ENCODE measurements around the gene TNF. TPM values are rescaled to one million over a fixed set of nuclear protein-coding genes. Genes with fewer than 3 reads are reported as not detected.

Gene TNF
- total RNA-seq, 1 donor from 2014 or later = 0.51 TPM

DNA sequence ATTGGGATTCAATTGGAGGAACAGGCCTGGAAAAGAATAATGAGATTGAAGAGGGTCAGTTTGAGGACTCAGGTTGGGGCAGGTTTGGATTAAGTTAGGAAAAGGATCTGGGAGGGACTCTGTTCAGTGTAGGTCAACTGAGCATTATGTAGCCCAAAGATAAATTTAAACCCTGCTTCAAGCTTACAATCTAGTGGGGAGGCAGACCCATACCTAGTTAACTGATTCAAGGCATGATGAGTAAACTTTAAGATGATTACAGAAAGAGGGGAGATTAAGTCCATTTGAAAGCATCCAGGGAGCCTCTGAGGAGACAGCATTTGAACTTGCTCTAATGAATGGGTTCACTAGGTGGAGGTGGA lies 14.7 kb upstream of the TNF start:
- intact Hi-C loops (cut with DNase I) = loop anchor here (2.0 kb wide), 1 partner anchor 20 kb away; no protein-coding TSS in a partner anchor
- no peak for ATAC-seq
- DNase-seq (ENCODE audit: missing footprints) = no peak

DNA sequence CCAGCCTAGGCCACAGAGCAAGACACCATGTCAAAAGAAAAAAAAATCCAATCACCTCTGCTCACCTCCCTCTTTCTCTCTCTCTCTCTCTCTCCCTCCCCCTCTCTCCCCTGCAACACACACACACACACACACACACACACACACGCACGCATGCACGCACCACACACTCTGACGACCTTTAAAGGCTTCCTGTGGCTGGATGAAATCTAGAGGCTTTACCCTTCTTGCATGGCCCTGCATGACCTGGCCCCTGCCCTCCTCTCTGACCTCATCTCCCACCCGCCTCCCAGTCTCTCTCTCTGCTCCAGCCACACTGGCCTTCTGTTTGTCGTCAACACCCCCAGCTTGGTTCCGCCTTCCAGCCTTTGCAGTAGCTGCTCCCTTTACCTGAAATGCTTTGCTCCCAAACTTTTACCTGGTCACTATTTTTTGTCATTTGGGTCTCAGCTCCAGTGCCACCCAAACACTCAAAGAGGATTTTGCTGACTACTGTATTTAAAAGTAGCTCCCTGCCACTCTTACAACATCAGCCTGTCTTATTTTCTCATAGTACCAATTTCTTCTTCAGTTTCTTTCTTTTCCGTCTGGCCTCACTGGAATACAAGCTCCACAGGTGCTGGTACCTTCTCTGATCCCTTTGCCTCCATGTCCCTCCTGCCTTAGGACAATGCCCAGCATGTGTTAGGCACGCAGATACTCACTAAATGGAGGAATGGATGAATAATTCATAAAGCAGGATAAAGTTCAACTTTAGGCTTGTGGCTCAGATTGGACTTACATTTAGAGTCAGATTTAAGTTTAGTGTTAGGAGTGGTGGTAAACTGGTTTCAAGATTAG lies 7.6 kb upstream of the TNF start:
- intact Hi-C loops (cut with DNase I) = no loop called here
- ATAC-seq = no peak
- DNase-seq (ENCODE audit: missing footprints) = no peak

DNA sequence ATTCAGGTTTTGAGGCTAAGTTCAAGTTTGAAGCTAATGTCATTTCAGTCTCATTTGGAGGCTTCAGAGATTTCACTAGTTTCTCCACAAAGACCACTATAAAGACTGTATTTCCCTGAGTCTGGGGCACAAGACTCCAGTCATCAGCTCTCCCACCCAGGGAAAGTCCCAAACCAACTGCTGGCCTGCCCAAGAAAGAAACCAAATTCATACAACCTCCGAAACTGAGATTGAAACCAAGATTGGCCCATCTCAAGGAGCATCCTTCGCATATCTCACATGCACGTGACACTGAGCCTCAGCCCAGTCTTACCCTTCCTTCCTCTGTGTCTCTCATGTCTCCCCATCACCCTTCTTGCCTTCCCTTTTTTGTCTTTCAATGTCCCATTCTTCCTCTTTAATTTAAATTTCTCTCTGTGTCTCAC lies 6.8 kb upstream of the TNF start:
- no peak for DNase-seq (ENCODE audit: missing footprints)
- intact Hi-C loops (cut with DNase I) = no loop called here
- ATAC-seq = no peak

DNA sequence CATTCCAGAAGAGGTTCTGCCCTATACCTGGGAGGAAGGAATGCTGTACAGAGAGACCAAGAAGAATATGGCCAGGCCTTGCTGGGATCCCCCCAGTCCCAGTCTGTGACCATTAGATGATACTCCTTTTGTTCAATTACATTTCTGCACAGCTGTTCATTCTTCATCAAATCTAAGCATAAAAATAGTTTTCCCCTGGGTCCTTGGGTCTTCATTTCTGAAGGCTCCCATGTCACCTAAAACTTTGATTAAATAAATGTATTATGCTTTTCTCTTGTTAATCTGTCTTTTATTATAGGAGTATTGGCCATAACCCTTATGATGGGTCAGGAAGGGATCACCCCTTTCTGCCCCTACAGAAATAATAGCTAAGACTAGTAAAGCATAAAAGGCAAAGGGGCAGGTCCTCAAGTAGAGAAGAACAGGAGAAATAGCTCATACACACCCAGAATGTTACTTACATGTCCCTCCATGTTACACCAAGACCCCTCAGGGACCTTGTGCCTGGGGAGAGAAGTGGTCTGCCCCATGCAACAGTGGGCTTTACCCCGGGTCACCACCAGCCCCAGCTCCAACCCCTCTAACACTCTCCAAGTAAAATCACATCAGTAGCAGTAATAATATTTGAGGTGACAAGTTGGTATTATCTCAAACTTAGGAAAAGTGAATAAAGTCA lies 5.4 kb upstream of the TNF start:
- intact Hi-C loops (cut with DNase I) = no loop called here
- no peak for ATAC-seq
- DNase-seq (ENCODE audit: missing footprints) = no peak

DNA sequence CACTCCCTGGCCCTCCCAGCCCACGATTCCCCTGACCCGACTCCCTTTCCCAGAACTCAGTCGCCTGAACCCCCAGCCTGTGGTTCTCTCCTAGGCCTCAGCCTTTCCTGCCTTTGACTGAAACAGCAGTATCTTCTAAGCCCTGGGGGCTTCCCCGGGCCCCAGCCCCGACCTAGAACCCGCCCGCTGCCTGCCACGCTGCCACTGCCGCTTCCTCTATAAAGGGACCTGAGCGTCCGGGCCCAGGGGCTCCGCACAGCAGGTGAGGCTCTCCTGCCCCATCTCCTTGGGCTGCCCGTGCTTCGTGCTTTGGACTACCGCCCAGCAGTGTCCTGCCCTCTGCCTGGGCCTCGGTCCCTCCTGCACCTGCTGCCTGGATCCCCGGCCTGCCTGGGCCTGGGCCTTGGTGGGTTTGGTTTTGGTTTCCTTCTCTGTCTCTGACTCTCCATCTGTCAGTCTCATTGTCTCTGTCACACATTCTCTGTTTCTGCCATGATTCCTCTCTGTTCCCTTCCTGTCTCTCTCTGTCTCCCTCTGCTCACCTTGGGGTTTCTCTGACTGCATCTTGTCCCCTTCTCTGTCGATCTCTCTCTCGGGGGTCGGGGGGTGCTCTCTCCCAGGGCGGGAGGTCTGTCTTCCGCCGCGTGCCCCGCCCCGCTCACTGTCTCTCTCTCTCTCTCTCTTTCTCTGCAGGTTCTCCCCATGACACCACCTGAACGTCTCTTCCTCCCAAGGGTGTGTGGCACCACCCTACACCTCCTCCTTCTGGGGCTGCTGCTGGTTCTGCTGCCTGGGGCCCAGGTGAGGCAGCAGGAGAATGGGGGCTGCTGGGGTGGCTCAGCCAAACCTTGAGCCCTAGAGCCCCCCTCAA lies 3.1 kb upstream of the TNF start, which contains the start of gene LTA:
Gene LTA, plus strand, starts transcription at position 249 of the 871 bp plus-strand sequence. Its CDS starts 454 bp downstream, at position 703.
- ATAC-seq (no peak), DNase-seq (ENCODE audit: missing footprints) (no peak)
- intact Hi-C loops (cut with DNase I) = no loop called here

DNA sequence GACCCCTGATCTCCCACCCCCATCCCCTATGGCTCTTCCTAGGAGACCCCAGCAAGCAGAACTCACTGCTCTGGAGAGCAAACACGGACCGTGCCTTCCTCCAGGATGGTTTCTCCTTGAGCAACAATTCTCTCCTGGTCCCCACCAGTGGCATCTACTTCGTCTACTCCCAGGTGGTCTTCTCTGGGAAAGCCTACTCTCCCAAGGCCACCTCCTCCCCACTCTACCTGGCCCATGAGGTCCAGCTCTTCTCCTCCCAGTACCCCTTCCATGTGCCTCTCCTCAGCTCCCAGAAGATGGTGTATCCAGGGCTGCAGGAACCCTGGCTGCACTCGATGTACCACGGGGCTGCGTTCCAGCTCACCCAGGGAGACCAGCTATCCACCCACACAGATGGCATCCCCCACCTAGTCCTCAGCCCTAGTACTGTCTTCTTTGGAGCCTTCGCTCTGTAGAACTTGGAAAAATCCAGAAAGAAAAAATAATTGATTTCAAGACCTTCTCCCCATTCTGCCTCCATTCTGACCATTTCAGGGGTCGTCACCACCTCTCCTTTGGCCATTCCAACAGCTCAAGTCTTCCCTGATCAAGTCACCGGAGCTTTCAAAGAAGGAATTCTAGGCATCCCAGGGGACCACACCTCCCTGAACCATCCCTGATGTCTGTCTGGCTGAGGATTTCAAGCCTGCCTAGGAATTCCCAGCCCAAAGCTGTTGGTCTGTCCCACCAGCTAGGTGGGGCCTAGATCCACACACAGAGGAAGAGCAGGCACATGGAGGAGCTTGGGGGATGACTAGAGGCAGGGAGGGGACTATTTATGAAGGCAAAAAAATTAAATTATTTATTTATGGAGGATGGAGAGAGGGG lies 1.9 kb upstream of the TNF start:
- ATAC-seq (no peak), DNase-seq (ENCODE audit: missing footprints) (no peak)
- intact Hi-C loops (cut with DNase I) = no loop called here

DNA sequence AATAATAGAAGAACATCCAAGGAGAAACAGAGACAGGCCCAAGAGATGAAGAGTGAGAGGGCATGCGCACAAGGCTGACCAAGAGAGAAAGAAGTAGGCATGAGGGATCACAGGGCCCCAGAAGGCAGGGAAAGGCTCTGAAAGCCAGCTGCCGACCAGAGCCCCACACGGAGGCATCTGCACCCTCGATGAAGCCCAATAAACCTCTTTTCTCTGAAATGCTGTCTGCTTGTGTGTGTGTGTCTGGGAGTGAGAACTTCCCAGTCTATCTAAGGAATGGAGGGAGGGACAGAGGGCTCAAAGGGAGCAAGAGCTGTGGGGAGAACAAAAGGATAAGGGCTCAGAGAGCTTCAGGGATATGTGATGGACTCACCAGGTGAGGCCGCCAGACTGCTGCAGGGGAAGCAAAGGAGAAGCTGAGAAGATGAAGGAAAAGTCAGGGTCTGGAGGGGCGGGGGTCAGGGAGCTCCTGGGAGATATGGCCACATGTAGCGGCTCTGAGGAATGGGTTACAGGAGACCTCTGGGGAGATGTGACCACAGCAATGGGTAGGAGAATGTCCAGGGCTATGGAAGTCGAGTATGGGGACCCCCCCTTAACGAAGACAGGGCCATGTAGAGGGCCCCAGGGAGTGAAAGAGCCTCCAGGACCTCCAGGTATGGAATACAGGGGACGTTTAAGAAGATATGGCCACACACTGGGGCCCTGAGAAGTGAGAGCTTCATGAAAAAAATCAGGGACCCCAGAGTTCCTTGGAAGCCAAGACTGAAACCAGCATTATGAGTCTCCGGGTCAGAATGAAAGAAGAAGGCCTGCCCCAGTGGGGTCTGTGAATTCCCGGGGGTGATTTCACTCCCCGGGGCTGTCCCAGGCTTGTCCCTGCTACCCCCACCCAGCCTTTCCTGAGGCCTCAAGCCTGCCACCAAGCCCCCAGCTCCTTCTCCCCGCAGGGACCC lies 981 bp upstream of the TNF start:
- intact Hi-C loops (cut with DNase I) = no loop called here
- ATAC-seq (no peak), DNase-seq (ENCODE audit: missing footprints) (no peak)

DNA sequence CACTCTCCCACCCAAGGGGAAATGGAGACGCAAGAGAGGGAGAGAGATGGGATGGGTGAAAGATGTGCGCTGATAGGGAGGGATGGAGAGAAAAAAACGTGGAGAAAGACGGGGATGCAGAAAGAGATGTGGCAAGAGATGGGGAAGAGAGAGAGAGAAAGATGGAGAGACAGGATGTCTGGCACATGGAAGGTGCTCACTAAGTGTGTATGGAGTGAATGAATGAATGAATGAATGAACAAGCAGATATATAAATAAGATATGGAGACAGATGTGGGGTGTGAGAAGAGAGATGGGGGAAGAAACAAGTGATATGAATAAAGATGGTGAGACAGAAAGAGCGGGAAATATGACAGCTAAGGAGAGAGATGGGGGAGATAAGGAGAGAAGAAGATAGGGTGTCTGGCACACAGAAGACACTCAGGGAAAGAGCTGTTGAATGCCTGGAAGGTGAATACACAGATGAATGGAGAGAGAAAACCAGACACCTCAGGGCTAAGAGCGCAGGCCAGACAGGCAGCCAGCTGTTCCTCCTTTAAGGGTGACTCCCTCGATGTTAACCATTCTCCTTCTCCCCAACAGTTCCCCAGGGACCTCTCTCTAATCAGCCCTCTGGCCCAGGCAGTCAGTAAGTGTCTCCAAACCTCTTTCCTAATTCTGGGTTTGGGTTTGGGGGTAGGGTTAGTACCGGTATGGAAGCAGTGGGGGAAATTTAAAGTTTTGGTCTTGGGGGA lies 754 bp downstream of the TNF start:
- no peak for ATAC-seq

DNA sequence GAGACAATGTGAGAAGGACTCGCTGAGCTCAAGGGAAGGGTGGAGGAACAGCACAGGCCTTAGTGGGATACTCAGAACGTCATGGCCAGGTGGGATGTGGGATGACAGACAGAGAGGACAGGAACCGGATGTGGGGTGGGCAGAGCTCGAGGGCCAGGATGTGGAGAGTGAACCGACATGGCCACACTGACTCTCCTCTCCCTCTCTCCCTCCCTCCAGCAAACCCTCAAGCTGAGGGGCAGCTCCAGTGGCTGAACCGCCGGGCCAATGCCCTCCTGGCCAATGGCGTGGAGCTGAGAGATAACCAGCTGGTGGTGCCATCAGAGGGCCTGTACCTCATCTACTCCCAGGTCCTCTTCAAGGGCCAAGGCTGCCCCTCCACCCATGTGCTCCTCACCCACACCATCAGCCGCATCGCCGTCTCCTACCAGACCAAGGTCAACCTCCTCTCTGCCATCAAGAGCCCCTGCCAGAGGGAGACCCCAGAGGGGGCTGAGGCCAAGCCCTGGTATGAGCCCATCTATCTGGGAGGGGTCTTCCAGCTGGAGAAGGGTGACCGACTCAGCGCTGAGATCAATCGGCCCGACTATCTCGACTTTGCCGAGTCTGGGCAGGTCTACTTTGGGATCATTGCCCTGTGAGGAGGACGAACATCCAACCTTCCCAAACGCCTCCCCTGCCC lies 1.7 kb downstream of the TNF start:
- intact Hi-C loops (cut with DNase I) = no loop called here
- DNase-seq (ENCODE audit: missing footprints) (no peak), ATAC-seq (no peak)

More for the DNA sequence above, 754 bp downstream of the TNF start:
- DNase-seq (ENCODE audit: missing footprints) = no peak
- intact Hi-C loops (cut with DNase I) = no loop called here

DNA sequence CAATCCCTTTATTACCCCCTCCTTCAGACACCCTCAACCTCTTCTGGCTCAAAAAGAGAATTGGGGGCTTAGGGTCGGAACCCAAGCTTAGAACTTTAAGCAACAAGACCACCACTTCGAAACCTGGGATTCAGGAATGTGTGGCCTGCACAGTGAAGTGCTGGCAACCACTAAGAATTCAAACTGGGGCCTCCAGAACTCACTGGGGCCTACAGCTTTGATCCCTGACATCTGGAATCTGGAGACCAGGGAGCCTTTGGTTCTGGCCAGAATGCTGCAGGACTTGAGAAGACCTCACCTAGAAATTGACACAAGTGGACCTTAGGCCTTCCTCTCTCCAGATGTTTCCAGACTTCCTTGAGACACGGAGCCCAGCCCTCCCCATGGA lies 2.2 kb downstream of the TNF start:
- intact Hi-C loops (cut with DNase I) = no loop called here
- DNase-seq (ENCODE audit: missing footprints) = no peak
- ATAC-seq = no peak

DNA sequence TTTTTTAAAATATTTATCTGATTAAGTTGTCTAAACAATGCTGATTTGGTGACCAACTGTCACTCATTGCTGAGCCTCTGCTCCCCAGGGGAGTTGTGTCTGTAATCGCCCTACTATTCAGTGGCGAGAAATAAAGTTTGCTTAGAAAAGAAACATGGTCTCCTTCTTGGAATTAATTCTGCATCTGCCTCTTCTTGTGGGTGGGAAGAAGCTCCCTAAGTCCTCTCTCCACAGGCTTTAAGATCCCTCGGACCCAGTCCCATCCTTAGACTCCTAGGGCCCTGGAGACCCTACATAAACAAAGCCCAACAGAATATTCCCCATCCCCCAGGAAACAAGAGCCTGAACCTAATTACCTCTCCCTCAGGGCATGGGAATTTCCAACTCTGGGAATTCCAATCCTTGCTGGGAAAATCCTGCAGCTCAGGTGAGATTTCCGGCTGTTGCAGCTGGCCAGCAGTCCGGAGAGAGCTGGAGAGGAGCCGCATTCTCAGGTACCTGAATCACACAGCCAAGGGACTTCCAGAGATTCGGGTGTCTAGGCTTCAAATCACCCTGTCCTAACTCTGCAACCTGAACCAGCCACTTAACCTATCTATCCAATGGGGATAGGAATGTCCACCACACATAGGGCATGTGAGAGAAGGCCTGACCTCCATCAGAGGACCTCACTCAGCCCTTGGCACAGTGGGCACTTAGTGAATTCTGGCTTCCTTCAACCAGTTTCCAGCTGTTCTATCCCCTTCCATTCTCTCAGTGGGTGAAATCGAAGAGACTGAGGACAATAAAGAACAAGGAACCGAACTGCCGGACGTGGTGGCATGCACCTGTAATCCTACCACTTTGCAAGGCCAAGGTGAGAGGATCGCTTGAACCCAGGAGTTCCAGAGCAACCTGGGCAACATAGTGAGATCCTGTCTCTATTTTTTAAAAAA lies 3.1 kb downstream of the TNF start:
- intact Hi-C loops (cut with DNase I) = no loop called here
- no peak for DNase-seq (ENCODE audit: missing footprints)
- ATAC-seq = no peak

DNA sequence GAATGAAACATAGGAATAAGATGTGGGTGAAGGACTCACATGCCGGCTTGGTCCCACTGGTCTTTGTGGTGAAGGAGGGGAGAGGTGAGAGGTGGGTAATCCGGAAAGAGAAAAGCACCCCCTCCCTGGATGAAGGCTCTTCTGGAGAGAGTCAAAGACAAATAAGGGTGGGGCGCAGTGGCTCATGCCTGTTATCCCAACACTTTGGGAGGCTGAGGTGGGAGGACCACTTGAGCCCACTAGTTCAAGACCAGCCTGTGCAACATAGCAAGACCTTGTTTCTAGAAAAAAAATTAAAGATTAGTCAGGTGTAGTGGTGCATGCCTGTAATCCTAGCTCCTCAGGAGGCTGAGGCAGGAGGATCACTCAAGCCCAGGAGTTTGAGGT lies 3.7 kb downstream of the TNF start:
- ATAC-seq (no peak), DNase-seq (ENCODE audit: missing footprints) (no peak)
- intact Hi-C loops (cut with DNase I) = no loop called here

DNA sequence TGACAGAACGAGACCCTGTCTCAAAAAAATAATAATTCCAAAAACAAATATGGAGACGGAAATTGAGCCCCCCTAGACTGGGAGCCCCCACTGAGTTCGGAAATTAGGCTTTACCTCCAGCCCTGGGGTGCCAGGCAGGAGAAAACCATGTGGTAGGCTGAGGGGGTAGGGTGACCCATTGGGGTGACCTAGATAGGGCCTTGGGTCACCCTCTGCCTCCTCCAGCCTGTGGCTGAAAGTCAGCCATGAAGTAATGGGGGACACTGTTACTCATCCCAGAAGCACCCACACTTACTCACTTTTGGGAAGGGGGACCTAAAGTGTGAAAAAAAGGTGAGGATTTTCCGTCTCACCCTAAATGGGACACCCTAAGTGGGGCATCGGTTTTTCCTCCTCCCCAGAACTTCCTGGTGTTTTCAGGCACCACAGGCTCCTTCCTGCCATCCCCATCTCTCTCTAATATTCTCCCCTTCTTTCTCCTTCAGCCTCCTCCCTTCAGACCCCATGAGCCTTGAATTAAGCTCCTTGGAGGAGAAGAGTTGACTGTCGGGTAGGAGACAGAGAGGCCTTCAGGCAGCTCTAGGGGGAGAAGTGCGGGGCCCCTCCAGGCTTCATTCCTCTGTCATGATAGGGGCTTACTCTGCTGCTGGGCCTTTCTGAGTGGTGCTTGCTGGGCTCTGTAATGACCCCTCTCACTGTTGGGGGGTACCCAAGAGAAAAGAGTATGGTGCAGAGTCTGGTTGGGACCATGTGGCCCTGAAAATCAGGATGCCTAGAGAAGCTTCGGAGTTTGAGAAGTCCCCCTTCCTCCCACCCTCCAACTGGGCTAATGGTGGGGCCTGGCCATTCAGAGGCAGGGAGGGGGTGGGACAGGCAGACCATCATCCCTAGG lies 4.4 kb downstream of the TNF start:
- DNase-seq (ENCODE audit: missing footprints) (no peak), ATAC-seq (no peak)
- intact Hi-C loops (cut with DNase I) = loop anchor here (2.0 kb wide), 3 partner anchors 19 to 33 kb away; partner anchors contain the start of genes ATP6V1G2 and NFKBIL1

DNA sequence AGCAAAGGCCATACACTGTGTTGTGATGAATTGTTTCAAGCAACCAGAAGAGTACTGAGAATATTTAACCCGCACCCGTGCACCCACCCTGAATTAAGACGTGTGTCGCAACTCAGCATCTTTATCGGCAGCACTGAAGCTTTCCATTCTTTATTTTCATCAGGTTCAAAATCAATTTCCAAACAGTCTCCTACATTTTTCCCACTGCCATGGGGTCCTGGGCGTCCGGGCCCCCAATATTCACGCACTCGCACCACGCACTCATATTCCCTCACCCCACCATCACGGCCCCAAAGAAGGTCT lies 5.0 kb downstream of the TNF start:
- no peak for ATAC-seq

More for the DNA sequence above, 5.0 kb downstream of the TNF start:
- intact Hi-C loops (cut with DNase I) = loop anchor here (2.0 kb wide), 3 partner anchors 18 to 34 kb away; partner anchors contain the start of genes ATP6V1G2 and NFKBIL1
- no peak for DNase-seq (ENCODE audit: missing footprints)
